Astrocyte of the spinal cord (primary cell): ENCODE measurements around the gene PRCC.

ENCODE experiments used
- DNase-seq: peaks from one replicate; pipeline ENCODE4 v3.0.0; 2011; ENCODE audit warnings: low read depth, low spot score
- H3K4me3 ChIP-seq: 2 replicates; pipeline ENCODE4 v1.5.1; 2011; ENCODE audit warnings: low read depth, mild to moderate bottlenecking, low read length, moderate library complexity
- CTCF ChIP-seq: IDR thresholded peaks from 2 replicates; pipeline ENCODE4 v1.5.1; 2012; ENCODE audit warnings: low read depth, mild to moderate bottlenecking, low read length, inconsistent platforms
- in situ Hi-C: cut with HindIII; loops from 2 replicates; pipeline ENCODE4 v1.10.0; 2017; ENCODE audit warnings: low sequenced_read_pairs

Gene PRCC

GRCh38 chr1:156748670-156749418 is 18.5 kb upstream of the PRCC start:
- in situ Hi-C loops, result no loop called here
- peak overlapping the region; percentile 83 for H3K4me3 ChIP-seq
- DNase-seq, result no peak
- TF ChIP-seq CTCF, result no peak

- TF ChIP-seq CTCF, result no peak
- in situ Hi-C loops, result no loop called here
- DNase-seq, result no peak
These were observed 17.8 kb upstream of the PRCC start for GRCh38 chr1:156749419-156750118.

GRCh38 chr1:156750191-156750672 is 17.1 kb upstream of the PRCC start:
- peak overlapping the region; percentile 83 for H3K4me3 ChIP-seq
- no peak for DNase-seq
- in situ Hi-C loops, result no loop called here
- TF ChIP-seq CTCF, result no peak

More at GRCh38 chr1:156749419-156750118, 17.8 kb upstream of the PRCC start:
- peak overlapping the region; percentile 83 for H3K4me3 ChIP-seq

- no peak for TF ChIP-seq CTCF
- no peak for DNase-seq
- peak overlapping the region; percentile 83 for H3K4me3 ChIP-seq
- in situ Hi-C loops, result no loop called here
These were observed 16.5 kb upstream of the PRCC start for GRCh38 chr1:156750711-156751450.

GRCh38 chr1:156751451-156751756 is 15.9 kb upstream of the PRCC start, which contains the start of gene HDGF:
HDGF (minus strand) TSS chr1:156751675; CDS start chr1:156751429, 246 bp downstream.
- no peak for DNase-seq
- in situ Hi-C loops, result no loop called here
- TF ChIP-seq CTCF, result no peak
- peak within 1 kb of the TSS; percentile 83 for H3K4me3 ChIP-seq

GRCh38 chr1:156751757-156752481 is 15.4 kb upstream of the PRCC start:
- in situ Hi-C loops, result no loop called here
- TF ChIP-seq CTCF, result peak; percentile 3
- peak overlapping the region; percentile 83 for H3K4me3 ChIP-seq
- peak; percentile 98 for DNase-seq
